ENCODE measurements around the gene IPO13. TPM values are rescaled to one million over a fixed set of nuclear protein-coding genes. Genes with fewer than 3 reads are reported as not detected.

Gene IPO13
- total RNA-seq, 1 donor from 2014 or later, result 6.2 TPM

DNA sequence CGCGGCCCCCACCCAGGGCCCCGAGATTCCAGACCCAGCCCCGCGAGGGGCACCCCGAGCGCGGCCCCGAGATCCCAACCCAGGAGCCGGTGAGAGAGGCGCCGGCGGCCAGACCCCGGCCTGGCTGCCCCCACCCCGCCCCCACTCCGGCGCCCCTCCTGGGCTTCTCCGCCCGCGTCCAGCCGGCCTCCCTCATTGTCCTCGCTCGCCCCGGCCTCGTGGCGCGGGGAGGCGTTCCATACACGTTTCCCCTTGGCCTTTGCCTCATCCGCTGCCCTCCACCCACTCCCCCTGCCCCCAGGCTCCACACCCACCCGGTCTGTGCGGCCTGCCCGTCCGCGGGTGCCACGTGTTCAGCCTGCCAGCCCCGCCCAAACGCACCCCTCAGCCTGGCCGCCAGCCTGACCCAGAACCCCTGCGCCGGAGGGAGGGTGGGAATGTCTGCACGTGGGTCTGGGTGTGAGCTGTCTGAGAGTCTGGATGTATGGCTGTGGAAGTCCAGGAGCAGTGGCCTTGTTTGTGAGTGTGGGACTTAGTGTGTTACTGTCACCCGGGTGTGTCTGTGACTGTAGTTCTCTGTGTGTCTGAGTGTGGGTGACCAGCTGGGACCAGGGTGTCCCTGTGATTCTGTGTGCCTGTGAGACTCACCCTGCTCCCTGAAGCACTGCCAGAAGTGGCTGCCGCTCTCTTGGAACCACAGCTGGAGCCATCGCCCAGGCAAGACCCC lies 32.9 kb downstream of the IPO13 start:
- peak overlapping the region; percentile 76 to 90 for H3K4me3 ChIP-seq
- DNase-seq (ENCODE audit: low spot score in 2 of 2), result no peak
- intact Hi-C loops (cut with DNase I), result no loop called here
- peaks cover 11 to 27% of the 10 kb centered on the region in 2 donors for H3K4me1 ChIP-seq
- no peaks in the 10 kb centered on the region for H3K9me3 ChIP-seq
- TF ChIP-seq, protein P1, sequence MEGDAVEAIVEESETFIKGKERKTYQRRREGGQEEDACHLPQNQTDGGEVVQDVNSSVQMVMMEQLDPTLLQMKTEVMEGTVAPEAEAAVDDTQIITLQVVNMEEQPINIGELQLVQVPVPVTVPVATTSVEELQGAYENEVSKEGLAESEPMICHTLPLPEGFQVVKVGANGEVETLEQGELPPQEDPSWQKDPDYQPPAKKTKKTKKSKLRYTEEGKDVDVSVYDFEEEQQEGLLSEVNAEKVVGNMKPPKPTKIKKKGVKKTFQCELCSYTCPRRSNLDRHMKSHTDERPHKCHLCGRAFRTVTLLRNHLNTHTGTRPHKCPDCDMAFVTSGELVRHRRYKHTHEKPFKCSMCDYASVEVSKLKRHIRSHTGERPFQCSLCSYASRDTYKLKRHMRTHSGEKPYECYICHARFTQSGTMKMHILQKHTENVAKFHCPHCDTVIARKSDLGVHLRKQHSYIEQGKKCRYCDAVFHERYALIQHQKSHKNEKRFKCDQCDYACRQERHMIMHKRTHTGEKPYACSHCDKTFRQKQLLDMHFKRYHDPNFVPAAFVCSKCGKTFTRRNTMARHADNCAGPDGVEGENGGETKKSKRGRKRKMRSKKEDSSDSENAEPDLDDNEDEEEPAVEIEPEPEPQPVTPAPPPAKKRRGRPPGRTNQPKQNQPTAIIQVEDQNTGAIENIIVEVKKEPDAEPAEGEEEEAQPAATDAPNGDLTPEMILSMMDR (IDR thresholded peaks at IDR 0.05), result no peak
- H3K36me3 ChIP-seq, result peaks cover 9 to 14% of the 10 kb centered on the region in 2 donors
- no peaks in the 10 kb centered on the region for H3K27me3 ChIP-seq
- peak overlapping the region; percentile 15 to 70 for H3K27ac ChIP-seq

DNA sequence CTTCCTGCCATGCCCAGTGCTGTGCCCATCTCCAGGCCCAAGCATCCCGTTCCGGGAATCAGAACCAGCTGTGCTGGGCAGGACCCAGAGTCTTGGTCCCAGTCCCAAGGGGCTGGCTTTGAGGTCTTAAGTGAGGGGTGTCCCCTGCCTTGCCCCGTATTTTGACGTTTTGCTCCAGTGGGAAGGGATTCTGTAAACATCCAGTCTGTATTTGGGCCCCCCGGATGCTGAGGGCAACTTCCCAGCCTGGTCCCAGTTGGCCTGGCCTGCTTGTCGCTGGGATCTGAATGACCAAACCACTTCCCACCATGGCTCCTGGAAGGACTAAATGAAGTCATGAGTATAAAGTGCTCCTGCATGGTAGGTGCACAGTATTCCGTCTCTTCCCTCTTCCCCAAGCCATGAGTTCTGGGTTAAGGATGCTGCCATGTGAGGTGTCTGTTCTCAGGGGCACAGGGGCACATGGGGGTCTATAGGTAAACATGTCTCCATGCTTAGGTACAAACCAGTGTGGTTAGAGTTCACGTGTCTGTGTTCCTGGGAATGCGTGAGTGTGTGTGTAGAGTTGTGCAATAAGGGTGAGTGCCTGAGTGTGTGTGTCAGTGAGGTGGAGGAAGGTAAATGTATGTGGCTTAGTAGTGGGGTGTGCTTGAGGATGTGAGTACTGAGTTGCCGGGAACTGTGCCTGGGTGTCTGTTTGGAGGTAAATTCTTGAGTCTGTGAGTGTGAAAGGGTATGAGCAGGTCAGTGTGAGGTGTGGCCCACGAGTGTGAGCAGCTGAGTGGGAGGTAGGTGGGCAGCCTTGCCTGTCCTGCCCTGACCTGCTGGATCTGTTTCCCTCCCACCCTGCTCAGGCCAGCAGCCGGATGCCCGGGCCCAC lies 33.7 kb downstream of the IPO13 start:
- Histone ChIP-seq H3K27ac (peak overlapping the region; percentile 15 to 70), H3K9me3 (no peaks in the 10 kb centered on the region), H3K27me3 (no peaks in the 10 kb centered on the region), H3K4me3 (peak overlapping the region; percentile 76 to 90), H3K4me1 (peaks cover 11 to 25% of the 10 kb centered on the region in 2 donors), H3K36me3 (peaks cover 9 to 14% of the 10 kb centered on the region in 2 donors)
- no peak for DNase-seq (ENCODE audit: low spot score in 2 of 2)
- TF ChIP-seq, protein P1 (IDR thresholded peaks at IDR 0.05), result no peak
- intact Hi-C loops (cut with DNase I), result no loop called here

DNA sequence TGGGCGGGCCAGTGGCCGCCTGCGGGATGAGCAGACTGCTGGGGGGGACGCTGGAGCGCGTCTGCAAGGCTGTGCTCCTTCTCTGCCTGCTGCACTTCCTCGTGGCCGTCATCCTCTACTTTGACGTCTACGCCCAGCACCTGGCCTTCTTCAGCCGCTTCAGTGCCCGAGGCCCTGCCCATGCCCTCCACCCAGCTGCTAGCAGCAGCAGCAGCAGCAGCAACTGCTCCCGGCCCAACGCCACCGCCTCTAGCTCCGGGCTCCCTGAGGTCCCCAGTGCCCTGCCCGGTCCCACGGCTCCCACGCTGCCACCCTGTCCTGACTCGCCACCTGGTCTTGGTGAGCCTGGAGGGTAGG lies 34.4 kb downstream of the IPO13 start:
- Histone ChIP-seq H3K4me3 (no peak overlapping the region), H3K4me1 (peaks cover 6 to 19% of the 10 kb centered on the region in 2 donors), H3K27me3 (no peaks in the 10 kb centered on the region), H3K36me3 (peaks cover 9 to 14% of the 10 kb centered on the region in 2 donors), H3K9me3 (no peaks in the 10 kb centered on the region), H3K27ac (no peak overlapping the region)
- TF ChIP-seq, protein P1 (IDR thresholded peaks at IDR 0.05), result no peak
- intact Hi-C loops (cut with DNase I), result no loop called here
- DNase-seq (ENCODE audit: low spot score in 2 of 2), result no peak

DNA sequence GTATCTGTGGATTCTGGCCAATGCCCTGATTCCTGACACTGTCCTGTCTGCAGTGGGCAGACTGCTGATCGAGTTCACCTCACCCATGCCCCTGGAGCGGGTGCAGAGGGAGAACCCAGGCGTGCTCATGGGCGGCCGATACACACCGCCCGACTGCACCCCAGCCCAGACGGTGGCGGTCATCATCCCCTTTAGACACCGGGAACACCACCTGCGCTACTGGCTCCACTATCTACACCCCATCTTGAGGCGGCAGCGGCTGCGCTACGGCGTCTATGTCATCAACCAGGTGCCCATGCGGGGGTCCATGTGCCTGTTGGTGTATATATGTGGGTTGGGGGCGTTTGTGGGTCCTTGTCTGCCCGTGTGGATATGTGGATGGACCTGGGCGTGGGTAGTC lies 34.9 kb downstream of the IPO13 start:
- no peak overlapping the region for H3K27ac ChIP-seq
- no peak overlapping the region for H3K4me3 ChIP-seq
- TF ChIP-seq, protein P1 (IDR thresholded peaks at IDR 0.05), result no peak
- peaks cover 1 to 14% of the 10 kb centered on the region in 2 donors for H3K4me1 ChIP-seq
- H3K9me3 ChIP-seq, result no peaks in the 10 kb centered on the region
- no peak for DNase-seq (ENCODE audit: low spot score in 2 of 2)
- H3K27me3 ChIP-seq, result no peaks in the 10 kb centered on the region
- H3K36me3 ChIP-seq, result peaks cover 6 to 13% of the 10 kb centered on the region in 2 donors
- intact Hi-C loops (cut with DNase I), result no loop called here

DNA sequence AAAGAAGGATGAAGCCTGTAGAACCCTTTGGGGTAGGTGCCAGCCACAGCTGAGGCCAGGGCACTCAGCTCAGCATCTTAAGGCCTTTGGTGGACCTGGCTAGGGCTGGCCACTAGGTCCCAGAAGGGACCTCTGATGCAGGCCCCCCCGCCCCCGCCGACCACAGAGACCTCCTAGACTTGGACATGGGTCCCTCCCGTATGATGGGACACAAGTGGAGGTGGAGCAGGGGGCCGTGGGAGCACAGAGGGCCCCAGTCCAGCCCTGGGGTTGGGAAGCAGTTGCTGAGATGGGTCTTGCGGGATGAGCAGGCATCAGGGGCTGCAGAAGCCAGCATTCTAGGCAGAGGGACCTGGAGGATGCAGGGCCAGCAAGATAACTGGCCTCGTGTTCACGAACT lies 35.5 kb downstream of the IPO13 start:
- intact Hi-C loops (cut with DNase I), result no loop called here
- H3K4me1 ChIP-seq, result peaks cover 0 to 8% of the 10 kb centered on the region in 2 donors
- H3K4me3 ChIP-seq, result no peak overlapping the region
- H3K27ac ChIP-seq, result no peak overlapping the region
- H3K36me3 ChIP-seq, result peaks cover 2 to 7% of the 10 kb centered on the region in 2 donors
- TF ChIP-seq, protein P1 (IDR thresholded peaks at IDR 0.05), result no peak
- H3K27me3 ChIP-seq, result no peaks in the 10 kb centered on the region
- no peak for DNase-seq (ENCODE audit: low spot score in 2 of 2)
- no peaks in the 10 kb centered on the region for H3K9me3 ChIP-seq

Data from ascending aorta (tissue), 2 donors.